HepG2 (cell line): Measurements from ENCODE around the gene KRT32. TPM values are rescaled to one million over a fixed set of nuclear protein-coding genes. Genes with fewer than 3 reads are reported as not detected.

Experiments used
- ATAC-seq: fragments of 200-7000 bp; cut with Tn5 transposase; 3 replicates; pipeline ENCODE4 v1.9.1; 2020; ENCODE audit warnings: mild to moderate bottlenecking, moderate library complexity
- BruUV-seq: library from RNA; stranded (reverse); fragments of 400-500 nt; replicated peaks from 2 replicates; lab custom pipeline; 2021; lab: Mats Ljungman, UMichigan
- CTCF ChIA-PET: fragments of 300-600 bp; formaldehyde crosslinking; extraction: SDS; loops from one replicate; lab custom pipeline; 2021; ENCODE audit warnings: low total read pairs, inconsistent platforms, low intra/inter-chr PET ratio; lab: Yijun Ruan, JAX
- POLR2A ChIA-PET: fragments of 350-600 bp; sonication (Branson Sonifier 250); formaldehyde crosslinking; loops from one replicate; lab custom pipeline; 2020; ENCODE audit warnings: antibody characterized with exemption, inconsistent platforms; lab: Yijun Ruan, JAX
- DNase-seq: peaks from one replicate; pipeline ENCODE4 v3.0.0-alpha.2; 2015; ENCODE audit warnings: low spot score
- FAIRE-seq: peaks from 3 replicates; lab custom pipeline; 2011; peaks lifted over from hg19 to GRCh38; lab: Jason Lieb, UNC
- H2AFZ ChIP-seq: one replicate; pipeline ENCODE4 v1.6.1; 2011; ENCODE audit warnings: low read length, inconsistent platforms
- H3K27ac ChIP-seq: fragments of 300-600 bp; 3 replicates; pipeline ENCODE4 v1.8.0; 2011; ENCODE audit warnings: mixed run types, mild to moderate bottlenecking, mixed read lengths, low read length, inconsistent platforms; ENCODE audit not compliant: insufficient read depth; ENCODE audit errors: extremely low read length
- H3K27me3 ChIP-seq, 2 experiments: fragments of 200-600 bp in 1 of 2; 2 replicates in 1 of 2; 3 replicates in 1 of 2; pipeline versions ENCODE4 v1.6.0 to v1.8.0; 2011; ENCODE audit warnings: low read length in 2 of 2, mild to moderate bottlenecking in 2 of 2, moderate library complexity in 2 of 2, inconsistent platforms in 1 of 2; ENCODE audit not compliant: insufficient read depth in 2 of 2, control insufficient read depth in 1 of 2
- H3K36me3 ChIP-seq, 2 experiments: fragments of 200-600 bp in 1 of 2; replicated peaks in 1 of 2; 2 replicates in 1 of 2; 3 replicates in 1 of 2; pipeline versions ENCODE4 v1.5.1 to v1.8.0; 2011; ENCODE audit warnings: low read length in 2 of 2, inconsistent platforms in 1 of 2; ENCODE audit not compliant: insufficient read depth in 2 of 2, control insufficient read depth in 1 of 2
- H3K4me1 ChIP-seq: 2 replicates; pipeline ENCODE4 v1.5.1; 2012; ENCODE audit warnings: low read length, inconsistent platforms; ENCODE audit not compliant: insufficient read depth
- H3K4me2 ChIP-seq: 2 replicates; pipeline ENCODE4 v1.6.0; 2011; ENCODE audit warnings: low read depth, low read length, inconsistent platforms
- H3K4me3 ChIP-seq, 3 experiments: fragments of 200-600 bp in 1 of 3; sonication (generic), shearing (Covaris generic) in 1 of 3; replicated peaks in 1 of 3; 2 replicates each; pipeline ENCODE4 v1.5.1; 2011 to 2016; ENCODE audit warnings: low read length in 3 of 3, inconsistent platforms in 2 of 3, low read depth in 2 of 3, mild to moderate bottlenecking in 2 of 3, control low read depth in 1 of 3, mixed read lengths in 1 of 3; ENCODE audit not compliant: insufficient read depth in 1 of 3
- H3K79me2 ChIP-seq: one replicate; pipeline ENCODE4 v1.6.1; 2011; ENCODE audit warnings: low read length, inconsistent platforms; ENCODE audit not compliant: insufficient read depth
- H3K9ac ChIP-seq: 2 replicates; pipeline ENCODE4 v1.6.0; 2011; ENCODE audit warnings: mild to moderate bottlenecking, low read depth, low read length, inconsistent platforms; ENCODE audit not compliant: insufficient read depth
- H3K9me3 ChIP-seq: 2 replicates; pipeline ENCODE4 v1.5.1; 2012; ENCODE audit warnings: mild to moderate bottlenecking, low read length
- H4K20me1 ChIP-seq: 2 replicates; pipeline ENCODE4 v1.6.0; 2011; ENCODE audit warnings: inconsistent platforms, mild to moderate bottlenecking, low read length, moderate library complexity; ENCODE audit not compliant: insufficient read depth
- AHDC1 ChIP-seq: sonication (generic); formaldehyde crosslinking; IDR thresholded peaks from 2 replicates; pipeline ENCODE4 v1.5.1; 2020; ENCODE audit warnings: mild to moderate bottlenecking, missing genetic modification reagents, borderline replicate concordance
- ARNTL ChIP-seq: sonication (generic); formaldehyde crosslinking; IDR thresholded peaks from 2 replicates; pipeline ENCODE4 v1.4.0; 2020; ENCODE audit warnings: mild to moderate bottlenecking, missing genetic modification reagents
- CCDC6 ChIP-seq: sonication (generic); formaldehyde crosslinking; IDR thresholded peaks from 2 replicates; pipeline ENCODE4 v1.8.1; 2022; ENCODE audit warnings: mild to moderate bottlenecking, missing genetic modification reagents, moderate library complexity
- FOXO1 ChIP-seq: sonication (generic); formaldehyde crosslinking; IDR thresholded peaks from 2 replicates; pipeline ENCODE4 v1.4.0; 2020; ENCODE audit warnings: missing genetic modification reagents
- KMT2B ChIP-seq: IDR thresholded peaks from 2 replicates; pipeline ENCODE4 v1.6.1; 2016; ENCODE audit warnings: missing genetic modification reagents, missing compliant biosample characterization
- MYNN ChIP-seq: sonication (generic); formaldehyde crosslinking; IDR thresholded peaks from 2 replicates; pipeline ENCODE4 v1.4.0; 2020; ENCODE audit warnings: mild to moderate bottlenecking, low read depth, missing genetic modification reagents
- MZF1 ChIP-seq: sonication (generic); formaldehyde crosslinking; IDR thresholded peaks from 2 replicates; pipeline ENCODE4 v1.8.1; 2023; ENCODE audit warnings: mild to moderate bottlenecking, missing genetic modification reagents, borderline replicate concordance
- ZNF280D ChIP-seq: sonication (generic); formaldehyde crosslinking; IDR thresholded peaks from 2 replicates; pipeline ENCODE4 v1.5.1; 2020; ENCODE audit warnings: mild to moderate bottlenecking, missing genetic modification reagents
- ZNF574 ChIP-seq: sonication (generic); formaldehyde crosslinking; IDR thresholded peaks from 2 replicates; pipeline ENCODE4 v1.4.0; 2020; ENCODE audit warnings: missing genetic modification reagents
- ZSCAN31 ChIP-seq: sonication (generic); formaldehyde crosslinking; IDR thresholded peaks from 2 replicates; pipeline ENCODE4 v1.5.0; 2020; ENCODE audit warnings: low read depth, mild to moderate bottlenecking, missing genetic modification reagents
- WGBS: methylation state at CpG from one replicate; pipeline ENCODE4 v1.1.6; 2017; ENCODE audit warnings: low lambda C conversion rate; 5-methylcytosine and 5-hydroxymethylcytosine counted together
- in situ Hi-C: cut with HindIII; loops from 2 replicates; pipeline ENCODE4 v1.10.0; 2017; ENCODE audit warnings: low pct_unique_long_range_greater_than_20kb; ENCODE audit not compliant: extremely low pct_ligation_motif_present
- intact Hi-C: fragments of 100-400 bp; cut with micrococcal nuclease; formaldehyde crosslinking; loops from one replicate; pipeline ENCODE4 v1.10.0; 2022; ENCODE audit not compliant: unreplicated experiment
- polyA plus RNA-seq, 8 experiments: library from polyadenylated mRNA; depleted of rRNA in 3 of 8; stranded (reverse) in 7 of 8; unstranded in 1 of 8; fragments of >200 nt; fragmentation: Illumina TruSeq in 4 of 8; extraction: Trizol in 4 of 8; gene quantifications; 2 replicates each; pipeline versions ENCODE4 v1.2.1 to v1.2.3, GENCODE V29; 2011 to 2016; ENCODE audit warnings: low read depth in 4 of 8, missing spikeins in 1 of 8, mixed read lengths in 1 of 8; ENCODE audit not compliant: insufficient read depth in 1 of 8
- total RNA-seq, 5 experiments: library from RNA; depleted of rRNA; stranded (reverse); fragments of >200 nt; fragmentation: Illumina TruSeq; extraction: Trizol; gene quantifications; 2 replicates each; pipeline ENCODE4 v1.2.3, GENCODE V29; 2016; ENCODE audit warnings: low read depth in 1 of 5

Gene KRT32
- total and polyA plus RNA-seq, 2 of the 13 experiments (the other 11 are each of a cell fraction or from before 2014, with no cell fraction given) = not detected

GRCh38 chr17:41424111-41424635, 43.0 kb downstream of the KRT32 start, which contains the start of gene KRT37:
Gene KRT37, minus strand, starts transcription at chr17:41424585. Its CDS starts 62 bp downstream, at chr17:41424523.
- no peaks in the 10 kb centered on the region for H4K20me1 ChIP-seq
- peaks cover 29% of the 10 kb centered on the region for H3K4me1 ChIP-seq
- no peak within 1 kb of the TSS for H2AFZ ChIP-seq
- CTCF ChIA-PET = no interaction called here
- ATAC-seq = no peak
- H3K27me3 ChIP-seq = no peaks in the 10 kb centered on the region
- no peak within 1 kb of the TSS for H3K27ac ChIP-seq
- WGBS = 74% methylated on average over 7 of the region's 13 CpGs
- no peaks in the 10 kb centered on the region for H3K9me3 ChIP-seq
- H3K4me3 ChIP-seq = no peak within 1 kb of the TSS
- no peak for DNase-seq
- no peaks in the 10 kb centered on the region for H3K36me3 ChIP-seq
- intact Hi-C loops (no loop called here), in situ Hi-C loops (no loop called here)
- no peak for FAIRE-seq
- POLR2A ChIA-PET = no interaction called here
- no TSS peak for BruUV-seq
- H3K4me2 ChIP-seq = no peak within 1 kb of the TSS
- no peaks in the 10 kb centered on the region for H3K79me2 ChIP-seq
- H3K9ac ChIP-seq = no peak within 1 kb of the TSS
- TF ChIP-seq AHDC1 (CRISPR knock-in tag) (no peak), KMT2B (CRISPR knock-in tag) (no peak), FOXO1 (CRISPR knock-in tag) (no peak), MYNN (no peak), ARNTL (CRISPR knock-in tag) (no peak), CCDC6 (CRISPR knock-in tag) (no peak), MZF1 (CRISPR knock-in tag) (no peak), ZSCAN31 (CRISPR knock-in tag) (no peak), ZNF574 (CRISPR knock-in tag) (no peak), ZNF280D (CRISPR knock-in tag) (no peak)
